Stimulated activated naive CD8-positive, alpha-beta T cell treated with anti-CD3 and anti-CD28 coated beads, Interleukin-15, Interleukin-2, amounts not matched to agents 100 ng/mL and 50 ng/mL, for 24 hours (primary cell): ENCODE data around the gene SUGCT.
"Not testable (repeated sequence)": the region's sequence is repeated elsewhere in the genome, so short reads cannot be mapped to it uniquely, and the experiment has no call there.

Experiments used
- H3K27ac Mint-ChIP-seq: one replicate; pipeline ENCODE4 v1.8.0; 2021; ENCODE audit warnings: mild to moderate bottlenecking, mixed read lengths
- H3K27me3 Mint-ChIP-seq: one replicate; pipeline ENCODE4 v1.8.0; 2021; ENCODE audit warnings: mixed read lengths
- H3K36me3 Mint-ChIP-seq: one replicate; pipeline ENCODE4 v1.8.0; 2021; ENCODE audit warnings: low read depth, mixed read lengths
- H3K4me1 Mint-ChIP-seq: one replicate; pipeline ENCODE4 v1.8.0; 2021; ENCODE audit warnings: low read depth, mixed read lengths
- H3K4me3 Mint-ChIP-seq: one replicate; pipeline ENCODE4 v1.8.0; 2021; ENCODE audit warnings: mild to moderate bottlenecking, mixed read lengths
- H3K9me3 Mint-ChIP-seq: one replicate; pipeline ENCODE4 v1.8.0; 2021; ENCODE audit warnings: mixed read lengths

The SUGCT gene

GRCh38 chr7:40134428-40135316 is at the start of gene SUGCT, which contains the start of gene MPLKIP:
Gene SUGCT, plus strand, starts transcription at chr7:40135005.
Gene MPLKIP, minus strand, starts transcription at chr7:40134622. Its CDS starts 55 bp downstream, at chr7:40134567.
- H3K9me3 Mint-ChIP-seq = no peaks in the 10 kb centered on the region
- peaks cover 34% of the 10 kb centered on the region for H3K4me1 Mint-ChIP-seq
- H3K36me3 Mint-ChIP-seq = peaks cover 14% of the 10 kb centered on the region
- H3K4me3 Mint-ChIP-seq = peak within 1 kb of the TSS; percentile 94
- H3K27ac Mint-ChIP-seq = peak within 1 kb of the TSS; percentile 97
- peaks cover 8% of the 10 kb centered on the region for H3K27me3 Mint-ChIP-seq

GRCh38 chr7:40092182-40092581 is 42.6 kb upstream of the SUGCT start:
- H3K36me3 Mint-ChIP-seq = peaks cover 59% of the 10 kb centered on the region

GRCh38 chr7:40093631-40094350 is 41.0 kb upstream of the SUGCT start:
- H3K36me3 Mint-ChIP-seq = peaks cover 56% of the 10 kb centered on the region
- peaks cover 8% of the 10 kb centered on the region for H3K4me1 Mint-ChIP-seq
- H3K27me3 Mint-ChIP-seq = no peaks in the 10 kb centered on the region
- no peak overlapping the region for H3K27ac Mint-ChIP-seq
- no peaks in the 10 kb centered on the region for H3K9me3 Mint-ChIP-seq
- no peak overlapping the region for H3K4me3 Mint-ChIP-seq

More at GRCh38 chr7:40092182-40092581, 42.6 kb upstream of the SUGCT start:
- H3K4me1 Mint-ChIP-seq = peaks cover 8% of the 10 kb centered on the region
- no peak overlapping the region for H3K27ac Mint-ChIP-seq
- H3K9me3 Mint-ChIP-seq = no peaks in the 10 kb centered on the region
- H3K4me3 Mint-ChIP-seq = no peak overlapping the region
- no peaks in the 10 kb centered on the region for H3K27me3 Mint-ChIP-seq

GRCh38 chr7:40095230-40095629 is 39.6 kb upstream of the SUGCT start:
- Mint-ChIP-seq H3K27me3 (no peaks in the 10 kb centered on the region), H3K9me3 (no peaks in the 10 kb centered on the region), H3K36me3 (peaks cover 43% of the 10 kb centered on the region)

GRCh38 chr7:40095695-40096327 is 39.0 kb upstream of the SUGCT start:
- Mint-ChIP-seq H3K4me1 (peaks cover 8% of the 10 kb centered on the region), H3K36me3 (peaks cover 43% of the 10 kb centered on the region), H3K9me3 (no peaks in the 10 kb centered on the region), H3K27ac (peak overlapping the region; percentile 33), H3K4me3 (no peak overlapping the region), H3K27me3 (no peaks in the 10 kb centered on the region)

More at GRCh38 chr7:40095230-40095629, 39.6 kb upstream of the SUGCT start:
- peaks cover 8% of the 10 kb centered on the region for H3K4me1 Mint-ChIP-seq
- no peak overlapping the region for H3K4me3 Mint-ChIP-seq
- H3K27ac Mint-ChIP-seq = no peak overlapping the region

- Mint-ChIP-seq H3K4me3 (no peak overlapping the region), H3K27me3 (no peaks in the 10 kb centered on the region), H3K36me3 (peaks cover 40% of the 10 kb centered on the region), H3K4me1 (peaks cover 8% of the 10 kb centered on the region), H3K9me3 (no peaks in the 10 kb centered on the region), H3K27ac (no peak overlapping the region)
Observed at GRCh38 chr7:40097728-40098127, 37.1 kb upstream of the SUGCT start.

- Mint-ChIP-seq H3K4me3 (no peak overlapping the region), H3K9me3 (no peaks in the 10 kb centered on the region), H3K27me3 (no peaks in the 10 kb centered on the region), H3K27ac (no peak overlapping the region), H3K36me3 (peaks cover 35% of the 10 kb centered on the region), H3K4me1 (peaks cover 8% of the 10 kb centered on the region)
Observed at GRCh38 chr7:40098810-40099209, 36.0 kb upstream of the SUGCT start.

GRCh38 chr7:40099837-40100236 is 35.0 kb upstream of the SUGCT start:
- Mint-ChIP-seq H3K27me3 (no peaks in the 10 kb centered on the region), H3K27ac (no peak overlapping the region), H3K4me3 (no peak overlapping the region), H3K36me3 (peaks cover 24% of the 10 kb centered on the region), H3K4me1 (peaks cover 8% of the 10 kb centered on the region), H3K9me3 (no peaks in the 10 kb centered on the region)

- peaks cover 12% of the 10 kb centered on the region for H3K36me3 Mint-ChIP-seq
- H3K4me1 Mint-ChIP-seq = peaks cover 3% of the 10 kb centered on the region
- no peaks in the 10 kb centered on the region for H3K9me3 Mint-ChIP-seq
- H3K27me3 Mint-ChIP-seq = no peaks in the 10 kb centered on the region
- H3K27ac Mint-ChIP-seq = no peak overlapping the region
- H3K4me3 Mint-ChIP-seq = no peak overlapping the region
Observed at GRCh38 chr7:40101201-40101600, 33.6 kb upstream of the SUGCT start.

GRCh38 chr7:40102897-40103296 is 31.9 kb upstream of the SUGCT start:
- H3K9me3 Mint-ChIP-seq = no peaks in the 10 kb centered on the region
- H3K4me1 Mint-ChIP-seq = no peaks in the 10 kb centered on the region
- H3K27ac Mint-ChIP-seq = no peak overlapping the region
- peaks cover under 1% of the 10 kb centered on the region for H3K36me3 Mint-ChIP-seq
- H3K27me3 Mint-ChIP-seq = no peaks in the 10 kb centered on the region
- H3K4me3 Mint-ChIP-seq = no peak overlapping the region

- H3K9me3 Mint-ChIP-seq = no peaks in the 10 kb centered on the region
- H3K36me3 Mint-ChIP-seq = no peaks in the 10 kb centered on the region
- H3K4me3 Mint-ChIP-seq = no peak overlapping the region
- H3K27ac Mint-ChIP-seq = no peak overlapping the region
- H3K27me3 Mint-ChIP-seq = no peaks in the 10 kb centered on the region
- H3K4me1 Mint-ChIP-seq = no peaks in the 10 kb centered on the region
Observed at GRCh38 chr7:40105879-40106473, 28.8 kb upstream of the SUGCT start.

GRCh38 chr7:40115936-40116335 is 18.9 kb upstream of the SUGCT start:
- no peaks in the 10 kb centered on the region for H3K4me1 Mint-ChIP-seq
- no peaks in the 10 kb centered on the region for H3K9me3 Mint-ChIP-seq
- no peak overlapping the region for H3K4me3 Mint-ChIP-seq
- H3K27me3 Mint-ChIP-seq = no peaks in the 10 kb centered on the region
- H3K36me3 Mint-ChIP-seq = no peaks in the 10 kb centered on the region
- no peak overlapping the region for H3K27ac Mint-ChIP-seq

GRCh38 chr7:40117199-40117598 is 17.6 kb upstream of the SUGCT start:
- H3K27ac Mint-ChIP-seq, H3K36me3 Mint-ChIP-seq, H3K4me1 Mint-ChIP-seq, H3K4me3 Mint-ChIP-seq, H3K27me3 Mint-ChIP-seq, H3K9me3 Mint-ChIP-seq: not testable (repeated sequence)

GRCh38 chr7:40118201-40118600 is 16.6 kb upstream of the SUGCT start:
- not testable (repeated sequence) for H3K27ac Mint-ChIP-seq, H3K27me3 Mint-ChIP-seq, H3K4me1 Mint-ChIP-seq, H3K9me3 Mint-ChIP-seq, H3K36me3 Mint-ChIP-seq, H3K4me3 Mint-ChIP-seq
